Breast epithelium (tissue), 4 donors: ENCODE measurements around the gene PALMD. TPM values are rescaled to one million over a fixed set of nuclear protein-coding genes. Genes with fewer than 3 reads are reported as not detected.
A peak's percentile ranks its signal among the peaks of the same experiment; 100 is the strongest.

Source experiments
- DNase-seq, 2 donors: peaks; one replicate each; pipeline ENCODE4 v3.0.0-alpha.2; 2019; ENCODE audit warnings: low spot score in 2 of 2
- H3K27ac ChIP-seq, 2 donors: fragments of 200-600 bp; sonication (generic) in 1 of 2; one replicate each; pipeline ENCODE4 v1.5.1; 2016 to 2019; ENCODE audit warnings: mild to moderate bottlenecking in 1 of 2
- H3K27me3 ChIP-seq, 2 donors: fragments of 200-600 bp; sonication (generic) in 1 of 2; one replicate each; pipeline versions ENCODE4 v1.5.1 to v1.6.0; 2017 to 2019; ENCODE audit warnings: control low read depth in 1 of 2, mild to moderate bottlenecking in 1 of 2
- H3K36me3 ChIP-seq: fragments of 200-600 bp; one replicate; pipeline ENCODE4 v1.5.1; 2019
- H3K4me1 ChIP-seq, 2 donors: fragments of 200-600 bp; sonication (generic); one replicate each; pipeline ENCODE4 v1.5.1; 2016 to 2019; ENCODE audit warnings: control low read depth in 1 of 2
- H3K4me3 ChIP-seq, 3 donors: fragments of 200-600 bp; sonication (generic); 1 replicate in 2 of 3; 2 replicates in 1 of 3; pipeline ENCODE4 v1.5.1; 2016 to 2019; ENCODE audit warnings: mild to moderate bottlenecking in 3 of 3, moderate library complexity in 2 of 3
- H3K9me3 ChIP-seq, 2 donors: fragments of 200-600 bp; sonication (generic) in 1 of 2; one replicate each; pipeline ENCODE4 v1.5.1; 2016 to 2019; ENCODE audit warnings: control low read depth in 1 of 2
- POLR2A ChIP-seq: fragments of 450-650 bp; IDR thresholded peaks from one replicate; pipeline ENCODE4 v1.6.1; 2016; ENCODE audit warnings: antibody characterized with exemption, mild to moderate bottlenecking, moderate library complexity
- POLR2AphosphoS5 ChIP-seq, 3 donors: sonication (generic); formaldehyde crosslinking; IDR thresholded peaks; one replicate each; pipeline ENCODE4 v1.6.1; 2017; ENCODE audit warnings: antibody characterized with exemption in 3 of 3
- intact Hi-C: fragments of 100-400 bp; cut with DNase I; formaldehyde crosslinking; loops from one replicate; pipeline ENCODE4 v1.15.1; 2023; ENCODE audit warnings: low total_unique reads
- total RNA-seq, 3 donors: library from RNA; depleted of rRNA; stranded (reverse); fragments of >200 nt; gene quantifications; one replicate each; pipeline ENCODE4 v1.1.0, GENCODE V29; 2016
- TF ChIP-seq, protein P1 (sequence below), 3 donors: fragments of 450-650 bp; IDR thresholded peaks; one replicate each; pipeline ENCODE4 v1.5.1; 2016 to 2017; ENCODE audit warnings: antibody characterized with exemption in 3 of 3, mild to moderate bottlenecking in 3 of 3, moderate library complexity in 3 of 3

The PALMD gene
- total RNA-seq, 3 donors from 2014 or later = 35.3 to 96.7 (median 77.7) TPM

- Histone ChIP-seq H3K36me3 (no peaks in the 10 kb centered on the region), H3K4me1 (no peaks in the 10 kb centered on the region), H3K4me3 (no peak overlapping the region), H3K9me3 (no peaks in the 10 kb centered on the region), H3K27me3 (no peaks in the 10 kb centered on the region), H3K27ac (peak overlapping the region in 1 of 2 donors; percentile 29)
- intact Hi-C loops = no loop called here
- no peak for DNase-seq
- TF ChIP-seq POLR2A = no peak
- TF ChIP-seq, protein P1, sequence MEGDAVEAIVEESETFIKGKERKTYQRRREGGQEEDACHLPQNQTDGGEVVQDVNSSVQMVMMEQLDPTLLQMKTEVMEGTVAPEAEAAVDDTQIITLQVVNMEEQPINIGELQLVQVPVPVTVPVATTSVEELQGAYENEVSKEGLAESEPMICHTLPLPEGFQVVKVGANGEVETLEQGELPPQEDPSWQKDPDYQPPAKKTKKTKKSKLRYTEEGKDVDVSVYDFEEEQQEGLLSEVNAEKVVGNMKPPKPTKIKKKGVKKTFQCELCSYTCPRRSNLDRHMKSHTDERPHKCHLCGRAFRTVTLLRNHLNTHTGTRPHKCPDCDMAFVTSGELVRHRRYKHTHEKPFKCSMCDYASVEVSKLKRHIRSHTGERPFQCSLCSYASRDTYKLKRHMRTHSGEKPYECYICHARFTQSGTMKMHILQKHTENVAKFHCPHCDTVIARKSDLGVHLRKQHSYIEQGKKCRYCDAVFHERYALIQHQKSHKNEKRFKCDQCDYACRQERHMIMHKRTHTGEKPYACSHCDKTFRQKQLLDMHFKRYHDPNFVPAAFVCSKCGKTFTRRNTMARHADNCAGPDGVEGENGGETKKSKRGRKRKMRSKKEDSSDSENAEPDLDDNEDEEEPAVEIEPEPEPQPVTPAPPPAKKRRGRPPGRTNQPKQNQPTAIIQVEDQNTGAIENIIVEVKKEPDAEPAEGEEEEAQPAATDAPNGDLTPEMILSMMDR (IDR thresholded peaks at IDR 0.05) = no peak
- TF ChIP-seq POLR2AphosphoS5 (IDR thresholded peaks at IDR 0.05) = no peak
Observed at GRCh38 chr1:99672038-99672437, 26.1 kb downstream of the PALMD start.

GRCh38 chr1:99672530-99673213 is 26.8 kb downstream of the PALMD start:
- TF ChIP-seq POLR2AphosphoS5 (IDR thresholded peaks at IDR 0.05) (no peak), POLR2A (no peak)
- TF ChIP-seq, protein P1 (IDR thresholded peaks at IDR 0.05) = no peak
- Histone ChIP-seq H3K4me3 (no peak overlapping the region), H3K9me3 (no peaks in the 10 kb centered on the region), H3K4me1 (no peaks in the 10 kb centered on the region), H3K27me3 (no peaks in the 10 kb centered on the region), H3K36me3 (no peaks in the 10 kb centered on the region), H3K27ac (peak overlapping the region in 1 of 2 donors; percentile 29)
- intact Hi-C loops = no loop called here
- no peak for DNase-seq

- Histone ChIP-seq H3K27ac (no peak overlapping the region), H3K27me3 (no peaks in the 10 kb centered on the region), H3K4me3 (no peak overlapping the region), H3K9me3 (no peaks in the 10 kb centered on the region), H3K4me1 (no peaks in the 10 kb centered on the region), H3K36me3 (no peaks in the 10 kb centered on the region)
- intact Hi-C loops = no loop called here
- TF ChIP-seq POLR2AphosphoS5 (IDR thresholded peaks at IDR 0.05) (no peak), POLR2A (no peak)
- TF ChIP-seq, protein P1 (IDR thresholded peaks at IDR 0.05) = no peak
- no peak for DNase-seq
Observed at GRCh38 chr1:99673315-99673714, 27.4 kb downstream of the PALMD start.

- TF ChIP-seq, protein P1 (IDR thresholded peaks at IDR 0.05) = no peak
- TF ChIP-seq POLR2A (no peak), POLR2AphosphoS5 (IDR thresholded peaks at IDR 0.05) (no peak)
- intact Hi-C loops = no loop called here
- Histone ChIP-seq H3K36me3 (no peaks in the 10 kb centered on the region), H3K27ac (peak overlapping the region in 1 of 2 donors; percentile 14), H3K27me3 (no peaks in the 10 kb centered on the region), H3K4me1 (no peaks in the 10 kb centered on the region), H3K9me3 (no peaks in the 10 kb centered on the region), H3K4me3 (no peak overlapping the region)
- DNase-seq = no peak
Observed at GRCh38 chr1:99674115-99675064, 28.5 kb downstream of the PALMD start.

- TF ChIP-seq POLR2A = no peak
- TF ChIP-seq POLR2AphosphoS5 (IDR thresholded peaks at IDR 0.05) = no peak
- TF ChIP-seq, protein P1 (IDR thresholded peaks at IDR 0.05) = no peak
- no peaks in the 10 kb centered on the region for H3K27me3 ChIP-seq
- no peak for DNase-seq
- intact Hi-C loops = no loop called here
- H3K9me3 ChIP-seq = no peaks in the 10 kb centered on the region
- H3K36me3 ChIP-seq = no peaks in the 10 kb centered on the region
- no peak overlapping the region for H3K4me3 ChIP-seq
- no peaks in the 10 kb centered on the region for H3K4me1 ChIP-seq
- H3K27ac ChIP-seq = no peak overlapping the region
Observed at GRCh38 chr1:99675292-99675691, 29.4 kb downstream of the PALMD start.
